RKO (cell line): Measurements from ENCODE around the gene TUBG1.
"Not testable (repeated sequence)": the region's sequence is repeated elsewhere in the genome, so short reads cannot be mapped to it uniquely, and the experiment has no call there.

ENCODE experiments used
- DNase-seq: peaks from one replicate; pipeline ENCODE4 v3.0.0-alpha.2; 2016; ENCODE audit warnings: low spot score

The TUBG1 gene

DNA sequence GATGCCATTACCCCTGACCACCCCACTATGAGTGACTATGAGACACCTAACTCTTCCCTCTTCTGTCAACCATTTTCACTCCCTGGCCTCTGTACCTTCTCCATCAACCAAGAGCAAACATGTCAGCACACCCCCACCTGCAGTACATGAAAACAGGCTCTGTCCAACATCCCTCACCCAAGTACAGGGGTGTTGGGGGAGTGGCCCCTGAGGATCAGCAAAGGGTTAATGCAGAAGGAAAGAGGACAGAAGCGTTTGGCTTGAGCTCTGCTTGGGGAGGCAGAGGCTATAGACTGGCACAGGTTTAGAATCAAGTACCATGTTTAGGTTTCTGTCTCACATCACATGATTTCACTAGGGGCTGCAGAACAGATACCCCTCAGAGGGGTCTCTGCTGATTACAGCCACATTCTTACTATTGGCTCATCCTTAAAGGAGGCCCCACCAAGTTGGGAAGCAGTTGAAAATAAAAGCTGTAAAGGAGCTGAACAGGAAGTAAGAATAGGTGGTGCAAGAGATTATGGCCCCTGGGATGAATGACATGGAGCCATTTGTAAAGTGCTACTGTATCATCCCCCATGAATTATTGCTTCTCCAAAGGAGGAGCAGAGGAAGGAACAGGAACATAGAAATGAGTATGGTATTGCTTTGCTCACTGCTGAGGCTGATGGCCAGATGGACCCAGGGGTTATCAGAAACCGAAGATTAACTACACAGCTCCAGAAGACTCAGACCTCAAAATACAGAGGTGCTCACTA, 29.5 kb upstream of the TUBG1 start:
- DNase-seq = no peak

DNA sequence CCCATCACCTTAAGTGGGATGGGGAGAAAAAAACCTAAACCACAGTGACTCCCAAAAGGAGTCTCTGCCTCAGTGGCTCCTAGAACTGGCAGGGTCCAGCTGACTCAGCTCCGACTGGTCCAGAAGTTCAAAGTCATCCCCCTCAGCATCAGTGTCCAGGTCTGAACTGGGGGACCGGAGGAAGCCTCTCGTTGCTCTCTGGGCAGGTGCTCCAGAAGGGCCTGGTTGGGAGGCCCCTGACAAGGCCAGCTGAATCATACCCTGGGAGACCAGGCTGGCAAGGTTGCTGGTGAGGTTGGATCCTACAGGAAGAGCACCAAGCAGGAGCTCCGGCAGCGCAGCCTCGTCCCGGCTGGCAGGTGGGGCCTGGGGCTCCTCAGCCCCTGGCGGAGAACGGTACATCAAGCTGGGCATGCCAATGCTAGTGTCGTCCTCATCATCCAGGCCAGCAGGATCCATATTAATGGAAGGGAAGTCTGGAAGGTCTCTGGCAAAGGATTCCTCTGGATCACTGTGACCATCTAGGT, 27.7 kb upstream of the TUBG1 start:
- no peak for DNase-seq

DNA sequence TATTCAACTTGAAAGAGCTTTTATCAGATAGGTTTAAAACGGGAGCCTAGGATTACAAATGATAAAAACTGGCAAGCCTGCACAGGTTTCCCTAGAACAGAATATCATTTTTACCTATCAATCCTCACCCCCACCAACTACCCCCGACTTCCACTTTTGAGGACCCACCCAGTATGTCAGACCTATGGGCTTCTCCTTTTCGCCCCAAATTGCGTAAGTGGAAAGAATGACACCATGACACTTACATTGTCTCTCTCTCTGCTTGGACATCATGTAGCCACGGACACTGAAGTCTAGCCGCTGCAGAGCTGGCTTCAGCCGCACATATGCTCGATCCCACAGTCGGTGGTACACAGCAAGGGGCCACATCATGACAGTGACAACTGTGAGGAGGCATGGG, 24.6 kb upstream of the TUBG1 start:
- no peak for DNase-seq

DNA sequence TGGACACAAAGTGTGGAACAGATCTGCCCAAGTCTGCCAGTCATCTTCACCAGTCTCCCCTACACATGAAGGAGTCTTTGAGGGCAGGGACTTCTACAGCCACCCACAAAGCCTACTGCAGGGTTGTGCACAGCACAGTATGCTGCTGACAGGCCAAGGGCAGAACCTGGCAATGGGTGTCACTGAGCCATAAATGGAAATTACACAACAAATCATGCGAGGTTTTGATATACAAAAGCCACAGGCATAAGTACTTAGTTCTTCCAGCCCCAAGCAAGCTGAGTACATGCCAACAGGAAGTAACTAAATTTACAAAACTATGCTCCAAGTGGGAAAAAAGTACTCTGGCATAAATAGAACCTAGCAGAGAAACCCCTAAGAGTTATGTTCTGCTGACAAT, 24.1 kb upstream of the TUBG1 start:
- no peak for DNase-seq

DNA sequence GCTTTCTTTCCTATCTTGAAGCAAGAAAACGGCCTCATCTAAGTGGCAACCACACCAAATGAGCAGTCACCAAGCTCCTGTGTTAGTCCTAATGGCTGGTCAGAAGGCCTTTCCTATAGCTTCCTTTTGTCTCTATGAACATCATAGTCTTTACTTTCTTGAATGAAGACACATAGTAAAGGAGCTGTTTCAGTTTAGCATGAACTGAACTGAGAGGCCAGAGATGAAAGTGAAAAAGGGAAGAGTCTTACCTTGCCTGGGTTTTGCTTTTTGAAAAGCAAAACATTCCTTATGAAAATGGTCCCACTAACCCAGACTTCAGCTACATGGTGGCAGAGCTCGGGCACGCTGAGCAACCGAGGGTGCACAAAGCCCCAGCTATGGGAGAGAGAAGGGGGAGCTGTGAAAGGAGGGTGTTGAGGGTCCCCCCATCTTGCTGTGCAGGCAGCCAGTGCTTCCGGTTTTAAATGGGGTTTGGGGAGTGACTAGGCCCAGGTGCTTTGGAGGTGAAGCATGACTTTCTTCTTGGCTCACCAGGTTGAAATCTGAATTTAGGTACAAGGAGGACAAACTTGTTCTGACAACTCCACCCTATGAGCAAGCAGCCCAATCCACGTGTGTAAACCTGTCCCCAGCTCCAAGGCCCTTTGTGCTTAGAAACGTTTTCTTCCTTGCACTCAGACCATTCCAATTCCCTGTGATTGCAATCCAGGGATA, 22.8 kb upstream of the TUBG1 start:
- DNase-seq = no peak

DNA sequence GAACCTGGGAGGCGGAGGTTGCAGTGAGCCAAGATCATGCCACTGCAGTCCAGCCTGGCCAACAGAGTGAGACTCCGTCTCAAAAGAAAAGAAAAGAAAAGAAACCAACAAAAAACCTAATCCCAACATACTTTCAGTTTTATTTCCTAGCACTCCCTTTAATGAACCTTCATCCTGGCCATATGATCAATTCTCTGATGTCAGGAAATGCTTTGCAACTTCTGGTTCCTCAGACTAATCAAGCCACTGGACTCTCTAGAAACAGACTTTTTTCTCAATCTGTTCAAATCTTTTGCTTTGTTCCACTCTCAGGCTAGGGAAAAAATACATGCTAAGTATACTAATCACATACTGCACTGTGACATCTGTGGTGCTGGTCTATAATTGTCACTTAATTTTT, 18.6 kb upstream of the TUBG1 start:
- no peak for DNase-seq

DNA sequence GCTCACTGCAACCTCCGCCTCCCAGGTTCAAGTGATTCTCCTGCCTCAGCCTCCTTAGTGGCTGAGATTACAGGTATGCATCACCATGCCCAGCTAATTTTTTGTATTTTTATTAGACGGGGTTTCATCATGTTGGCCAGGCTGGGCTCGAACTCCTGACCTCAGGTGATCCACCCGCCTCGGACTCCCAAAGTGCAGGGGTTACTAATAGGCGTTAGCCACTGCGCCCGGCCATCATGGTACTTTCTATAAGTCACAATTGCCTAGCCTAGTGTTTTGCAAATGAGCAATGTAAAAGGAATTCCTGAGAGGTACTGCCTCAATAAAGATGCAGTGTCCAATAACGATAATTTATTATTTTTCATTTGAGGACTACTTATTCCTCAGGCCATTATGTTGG, 18.1 kb upstream of the TUBG1 start:
- DNase-seq = no peak

DNA sequence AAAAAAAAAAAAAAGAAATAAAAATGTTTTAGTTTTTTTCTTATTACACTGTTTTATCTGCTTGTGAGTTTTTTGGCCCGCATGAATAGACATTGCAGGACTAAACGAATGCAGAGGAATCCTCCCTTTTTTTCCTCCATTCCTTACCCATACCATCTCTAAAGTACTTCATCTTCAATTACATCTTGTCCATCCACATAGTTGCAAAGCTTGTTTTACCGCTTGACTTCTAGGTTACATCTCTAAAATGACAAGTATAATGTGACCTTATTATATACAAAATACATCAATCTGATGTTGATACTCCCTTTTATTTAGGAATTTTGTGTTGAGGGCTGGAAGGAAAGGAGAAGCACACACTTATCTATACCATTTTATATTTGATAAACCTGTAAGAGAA, 13.1 kb upstream of the TUBG1 start:
- DNase-seq = no peak

DNA sequence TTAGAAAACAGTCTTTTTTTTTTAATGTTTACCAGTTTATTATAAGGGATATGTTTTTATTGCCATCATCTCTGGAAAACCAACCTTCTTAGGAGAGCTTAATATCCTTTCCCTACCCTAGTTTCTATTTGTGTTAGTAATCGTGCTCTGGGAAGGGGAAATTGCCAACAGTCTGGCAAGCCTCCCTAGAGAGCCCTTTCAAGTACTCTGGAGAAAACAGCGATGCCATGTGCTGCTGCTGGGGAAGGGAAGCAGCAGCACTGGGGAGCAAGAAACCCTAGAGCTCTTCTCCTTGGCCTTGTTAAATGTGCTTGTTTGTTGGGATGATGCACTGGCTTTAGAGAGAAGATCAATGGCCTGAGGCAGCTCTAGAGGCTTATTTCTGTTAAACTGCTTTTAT, 10.6 kb upstream of the TUBG1 start:
- no peak for DNase-seq

DNA sequence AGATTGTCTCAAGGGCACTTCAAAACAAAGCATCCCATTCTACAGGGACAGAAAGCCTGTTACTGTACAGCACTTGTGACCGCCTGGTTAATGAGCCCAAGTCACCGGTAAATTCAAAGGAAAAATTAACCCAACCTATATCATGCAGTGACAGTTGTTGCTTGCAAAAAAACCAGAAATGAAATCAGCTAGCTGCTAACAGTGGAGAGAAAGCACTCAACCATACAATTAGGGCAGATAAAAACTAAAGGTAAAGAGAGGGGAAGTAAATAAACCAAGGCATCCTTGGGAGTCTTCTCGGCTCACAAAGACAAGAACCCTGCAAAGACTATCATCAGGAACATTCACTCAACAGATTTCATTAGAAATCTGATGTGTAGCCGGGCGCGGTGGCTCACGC, 6.2 kb upstream of the TUBG1 start:
- no peak for DNase-seq

DNA sequence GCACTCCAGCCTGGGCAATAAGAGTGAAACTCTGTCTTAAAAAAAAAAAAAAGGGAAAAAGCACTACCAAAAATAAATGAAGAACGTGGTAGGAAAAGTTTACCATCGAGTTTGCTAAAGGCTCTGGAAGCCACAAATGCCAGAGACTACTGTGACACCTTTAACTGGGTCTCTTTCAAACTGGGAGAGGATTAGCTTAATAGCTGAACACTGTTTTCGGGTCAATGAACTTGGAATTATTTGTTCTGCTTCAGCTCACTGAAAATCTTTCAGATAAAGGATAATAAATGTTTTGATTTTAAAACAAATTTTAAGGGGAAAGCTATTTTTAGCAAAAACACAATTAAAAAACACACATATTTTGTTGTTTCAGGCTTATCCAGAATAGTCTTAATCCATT, 1.7 kb upstream of the TUBG1 start:
- DNase-seq = no peak

DNA sequence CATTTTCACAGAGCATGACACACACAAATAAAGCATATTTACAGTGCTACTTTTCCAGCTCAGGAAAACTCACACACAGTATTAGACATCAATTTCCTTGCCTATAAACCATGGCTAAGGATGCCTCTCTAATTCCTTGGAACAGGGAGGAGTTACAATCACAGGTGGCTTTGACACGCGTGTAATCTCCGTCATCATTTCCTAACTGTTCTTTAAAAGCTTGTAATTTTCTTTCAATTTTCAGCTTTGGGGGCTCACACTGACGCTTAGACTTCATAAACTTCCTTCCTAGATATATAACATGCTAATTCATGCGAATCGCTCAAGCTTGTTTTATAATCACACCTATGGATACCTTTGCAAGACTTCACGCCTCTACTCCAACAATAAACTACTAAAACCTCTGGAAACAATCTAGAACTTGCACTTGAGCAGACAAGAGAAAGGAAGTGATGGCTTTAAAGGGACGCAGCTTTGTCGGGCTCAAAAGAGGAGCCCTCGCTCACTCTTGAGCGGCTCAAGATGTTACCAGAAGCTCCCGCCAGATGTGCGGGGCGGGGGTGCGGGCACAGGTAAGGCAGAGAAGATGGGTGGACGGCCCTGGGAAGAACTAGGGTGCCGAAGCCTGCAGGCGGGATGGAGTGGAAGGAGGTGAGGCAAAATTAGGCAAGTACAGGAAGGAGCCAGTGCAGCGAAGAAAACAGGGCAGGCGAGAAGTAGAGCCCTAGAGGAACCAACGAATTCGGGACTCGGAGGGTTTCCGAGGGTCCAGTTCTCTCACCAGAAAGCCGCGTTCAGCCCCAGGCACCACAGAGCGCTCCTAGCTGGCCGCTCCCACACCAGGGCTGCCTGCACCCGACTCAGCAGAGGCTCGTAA, 940 bp upstream of the TUBG1 start:
- DNase-seq = peak; percentile 39

DNA sequence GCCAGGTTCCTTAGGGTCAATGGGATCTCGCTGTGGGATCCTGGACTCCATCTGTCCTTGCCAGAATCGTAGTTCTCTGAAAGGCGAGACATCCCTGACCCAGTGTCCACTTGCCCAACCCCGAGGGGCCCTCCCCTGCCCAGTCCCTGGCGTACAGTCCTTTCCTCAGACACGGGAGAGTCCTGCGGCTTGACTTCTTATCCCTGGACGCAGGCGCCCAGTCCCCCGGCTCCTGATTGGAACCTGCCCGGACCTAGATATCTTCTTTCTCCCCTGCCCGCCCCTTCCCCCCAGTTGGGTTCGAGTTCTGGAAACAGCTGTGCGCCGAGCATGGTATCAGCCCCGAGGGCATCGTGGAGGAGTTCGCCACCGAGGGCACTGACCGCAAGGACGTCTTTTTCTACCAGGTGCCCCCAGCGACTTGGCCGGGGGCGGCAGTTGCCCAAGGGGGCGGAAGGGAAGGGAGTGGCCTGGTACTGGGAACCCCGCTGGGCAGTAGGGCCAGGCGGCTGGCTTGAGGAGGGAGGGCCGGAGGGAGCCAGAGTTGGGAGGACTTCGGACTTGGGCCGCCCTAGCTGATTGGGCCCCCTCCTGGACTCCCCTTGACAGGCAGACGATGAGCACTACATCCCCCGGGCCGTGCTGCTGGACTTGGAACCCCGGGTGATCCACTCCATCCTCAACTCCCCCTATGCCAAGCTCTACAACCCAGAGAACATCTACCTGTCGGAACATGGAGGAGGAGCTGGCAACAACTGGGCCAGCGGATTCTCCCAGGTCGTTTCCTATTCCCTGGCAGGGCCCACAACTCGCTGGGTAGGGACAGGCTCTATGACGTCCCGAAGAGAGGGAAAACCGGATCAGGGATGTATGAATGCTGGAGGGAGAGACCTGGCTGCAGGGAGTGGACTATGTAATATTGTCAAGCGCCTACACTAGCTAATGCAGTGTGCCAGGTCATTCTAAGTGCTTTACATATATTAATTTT, 625 bp downstream of the TUBG1 start:
- DNase-seq = peak; percentile 40

DNA sequence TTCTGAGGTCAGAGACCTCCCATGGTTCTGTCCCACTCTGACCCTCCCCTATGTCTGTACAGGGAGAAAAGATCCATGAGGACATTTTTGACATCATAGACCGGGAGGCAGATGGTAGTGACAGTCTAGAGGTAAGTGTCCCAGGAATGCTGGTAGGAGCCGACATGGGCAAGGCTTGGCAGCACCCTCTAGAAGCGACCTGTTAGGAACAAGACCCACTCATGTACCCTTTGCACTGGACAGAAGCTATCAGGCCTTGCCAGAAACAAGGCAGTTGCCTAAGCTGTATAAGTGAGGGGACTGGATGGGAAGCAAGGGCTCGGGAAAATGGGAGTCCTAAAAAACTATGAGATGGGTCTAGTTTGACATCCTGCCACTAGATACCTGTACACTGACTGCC, 2.5 kb downstream of the TUBG1 start:
- DNase-seq = no peak

DNA sequence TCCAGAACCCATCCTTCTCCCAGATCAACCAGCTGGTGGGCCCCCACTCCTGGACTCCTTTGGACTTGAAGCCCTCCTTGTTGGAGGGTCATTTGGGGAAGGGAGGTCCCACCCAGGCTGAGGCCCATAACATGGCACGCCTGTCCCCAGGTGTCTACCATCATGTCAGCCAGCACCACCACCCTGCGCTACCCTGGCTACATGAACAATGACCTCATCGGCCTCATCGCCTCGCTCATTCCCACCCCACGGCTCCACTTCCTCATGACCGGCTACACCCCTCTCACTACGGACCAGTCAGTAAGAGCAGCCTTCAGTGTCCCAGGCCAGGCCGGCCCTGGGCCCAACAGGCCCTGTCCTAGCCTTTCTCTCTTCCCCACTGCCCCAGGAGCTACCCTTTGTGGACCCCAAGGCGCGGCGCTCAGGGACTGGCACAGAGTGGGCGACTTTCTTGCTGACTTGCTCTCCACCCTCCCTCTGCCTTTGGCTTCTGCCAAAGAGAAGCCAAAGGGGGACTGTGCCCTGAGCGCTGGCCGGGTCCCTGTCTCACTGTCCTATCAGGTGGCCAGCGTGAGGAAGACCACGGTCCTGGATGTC, 4.3 kb downstream of the TUBG1 start:
- DNase-seq = no peak

DNA sequence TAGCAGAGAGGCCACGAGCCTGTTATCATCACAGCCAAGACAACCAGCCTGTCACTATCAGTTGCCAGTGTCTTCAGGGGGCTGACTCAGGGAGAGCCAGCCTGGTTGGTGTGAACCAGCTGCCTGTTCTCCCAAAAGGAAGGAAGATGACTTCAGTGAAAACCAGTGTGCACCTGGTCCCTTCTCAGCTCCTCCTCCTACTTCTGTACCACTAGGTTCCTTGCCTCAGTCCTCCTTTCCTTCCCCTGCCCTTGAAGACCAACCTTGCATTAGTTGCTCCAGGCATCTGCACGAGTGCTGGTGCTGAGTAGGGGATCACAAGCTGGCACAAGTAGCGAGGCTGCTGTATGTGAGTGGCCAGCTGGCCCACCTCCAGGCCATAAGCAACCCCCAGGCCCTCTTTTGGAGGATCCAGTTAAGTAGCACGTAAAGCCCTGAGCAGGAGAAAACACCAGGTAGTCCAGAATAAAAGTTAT, 8.5 kb downstream of the TUBG1 start:
- no peak for DNase-seq

DNA sequence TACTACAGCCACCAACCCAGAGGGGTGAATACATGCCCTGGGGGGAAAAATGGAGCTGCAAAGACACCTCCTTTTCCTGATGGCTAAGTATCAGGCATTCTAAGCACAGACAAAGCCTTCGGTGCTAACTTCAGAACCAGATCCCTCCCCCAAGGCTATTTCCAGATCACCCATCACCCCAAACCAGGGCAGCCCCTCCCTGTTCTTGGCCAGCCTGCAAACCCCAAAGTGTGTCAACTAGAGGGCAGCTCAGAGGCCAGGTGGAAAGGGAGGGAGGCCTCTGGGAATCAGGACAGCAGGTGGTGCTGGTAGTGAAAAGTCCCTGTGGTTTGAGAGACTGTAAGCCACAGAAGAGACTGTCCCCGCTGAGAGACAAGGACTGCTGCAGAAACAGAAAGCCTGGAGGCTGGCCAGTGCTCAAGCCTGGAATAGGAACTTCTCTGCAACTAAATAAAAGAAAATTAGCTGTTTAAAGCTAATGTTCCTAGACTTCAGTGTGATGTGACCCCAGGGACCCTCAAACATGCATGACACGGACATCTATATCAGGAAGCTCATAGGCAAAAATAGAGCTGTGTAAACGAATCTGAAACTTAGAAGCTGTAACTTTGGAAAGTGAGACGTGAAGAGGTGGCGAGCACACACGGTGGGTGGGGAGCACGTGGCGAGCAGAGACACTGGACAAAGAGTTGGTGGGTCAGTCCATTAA, 9.1 kb downstream of the TUBG1 start:
- DNase-seq = peak; percentile 24

DNA sequence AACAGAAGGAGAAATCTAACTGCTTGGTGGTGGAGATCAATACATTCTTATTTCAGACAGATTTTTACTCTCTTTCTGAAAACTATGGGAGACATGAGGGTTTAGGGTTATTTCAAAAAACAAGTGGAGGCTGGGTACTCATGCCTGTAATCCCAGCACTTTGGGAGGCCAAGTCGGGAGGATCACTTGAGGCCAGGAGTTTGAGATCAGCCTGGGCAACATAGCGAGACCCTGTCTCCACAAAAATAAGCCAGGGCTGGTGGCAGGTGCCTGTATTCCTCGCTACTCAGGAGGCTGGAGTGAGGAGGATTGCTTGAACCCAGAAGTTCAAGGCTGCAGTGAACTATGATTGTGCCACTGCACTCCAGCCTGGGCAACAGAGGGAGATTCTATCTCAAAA, 12.5 kb downstream of the TUBG1 start:
- DNase-seq = not testable (repeated sequence)

DNA sequence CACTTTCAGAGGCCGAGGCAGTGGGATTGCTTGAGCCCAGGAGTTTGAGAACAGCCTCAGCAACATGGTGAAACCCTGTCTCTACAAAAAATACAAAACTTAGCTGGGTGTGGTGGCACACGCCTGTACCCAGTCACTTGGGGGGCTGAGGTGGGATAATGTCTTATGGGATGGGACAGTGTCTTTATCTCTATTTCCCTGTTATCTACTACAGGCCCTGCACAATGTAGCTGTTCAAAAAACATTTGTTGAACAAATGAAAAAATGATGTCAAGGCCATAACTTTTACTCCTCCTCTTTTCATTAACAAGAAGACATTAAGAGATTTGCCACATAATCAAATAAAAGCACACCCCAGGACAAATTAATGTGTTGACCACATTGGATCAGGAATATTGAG, 13.8 kb downstream of the TUBG1 start:
- DNase-seq = no peak
